ENCODE data around the gene DLL3.
"Not testable (repeated sequence)": the region's sequence is repeated elsewhere in the genome, so short reads cannot be mapped to it uniquely, and the experiment has no call there.

DLL3 gene

DNA sequence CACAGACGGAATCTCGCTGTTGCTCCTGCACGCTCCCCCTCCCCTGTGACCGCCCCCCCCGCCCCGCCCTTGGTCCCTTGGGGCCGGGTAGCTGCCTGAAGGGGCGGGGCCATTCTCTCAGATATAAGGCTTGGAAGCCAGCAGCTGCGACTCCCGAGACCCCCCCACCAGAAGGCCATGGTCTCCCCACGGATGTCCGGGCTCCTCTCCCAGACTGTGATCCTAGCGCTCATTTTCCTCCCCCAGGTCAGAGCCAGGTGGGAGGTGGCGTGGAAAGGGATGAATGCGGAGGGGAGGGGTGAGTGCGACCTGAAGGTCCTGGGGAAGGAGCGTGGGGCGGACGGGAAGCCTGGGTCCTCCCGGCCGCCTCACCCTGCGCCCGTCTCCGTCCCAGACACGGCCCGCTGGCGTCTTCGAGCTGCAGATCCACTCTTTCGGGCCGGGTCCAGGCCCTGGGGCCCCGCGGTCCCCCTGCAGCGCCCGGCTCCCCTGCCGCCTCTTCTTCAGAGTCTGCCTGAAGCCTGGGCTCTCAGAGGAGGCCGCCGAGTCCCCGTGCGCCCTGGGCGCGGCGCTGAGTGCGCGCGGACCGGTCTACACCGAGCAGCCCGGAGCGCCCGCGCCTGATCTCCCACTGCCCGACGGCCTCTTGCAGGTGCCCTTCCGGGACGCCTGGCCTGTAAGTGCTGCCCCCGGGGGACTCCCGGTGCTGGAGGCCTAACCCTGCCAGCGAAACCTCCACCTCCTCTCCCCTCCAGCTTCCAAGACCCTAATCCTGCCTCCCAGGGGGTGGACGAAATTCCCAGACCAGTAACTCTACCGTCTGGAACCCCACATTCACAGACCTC, at the start of gene DLL3:
Gene DLL3 (plus strand): TSS at position 150 of the 845 bp plus-strand sequence. CDS start 28 bp downstream, at position 178.
- DNase-seq, result no peak

GRCh38 chr19:39449116-39449797, 49.5 kb upstream of the DLL3 start:
- no peak for DNase-seq

DNA sequence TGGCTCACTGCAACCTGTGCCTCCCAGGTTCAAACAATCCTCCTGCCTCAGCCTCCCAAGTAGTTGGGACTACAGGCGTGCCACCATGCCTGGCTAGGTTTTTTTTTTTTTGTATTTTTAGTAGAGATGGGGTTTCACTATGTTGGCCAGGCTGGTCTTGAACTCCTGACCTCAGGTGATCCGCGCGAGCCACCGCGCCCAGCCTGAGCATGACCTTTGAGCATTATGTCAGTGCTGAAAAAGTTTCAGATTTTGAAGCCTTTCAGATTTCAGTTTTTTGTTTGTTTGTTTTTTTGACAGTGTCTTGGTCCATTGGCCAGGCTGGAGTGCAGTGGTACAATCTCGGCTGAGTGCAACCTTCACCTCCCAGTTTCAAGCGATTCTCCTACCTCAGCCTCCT, 47.5 kb upstream of the DLL3 start:
- DNase-seq, result not testable (repeated sequence)

GRCh38 chr19:39463403-39463802, 35.3 kb upstream of the DLL3 start:
- DNase-seq, result no peak

DNA sequence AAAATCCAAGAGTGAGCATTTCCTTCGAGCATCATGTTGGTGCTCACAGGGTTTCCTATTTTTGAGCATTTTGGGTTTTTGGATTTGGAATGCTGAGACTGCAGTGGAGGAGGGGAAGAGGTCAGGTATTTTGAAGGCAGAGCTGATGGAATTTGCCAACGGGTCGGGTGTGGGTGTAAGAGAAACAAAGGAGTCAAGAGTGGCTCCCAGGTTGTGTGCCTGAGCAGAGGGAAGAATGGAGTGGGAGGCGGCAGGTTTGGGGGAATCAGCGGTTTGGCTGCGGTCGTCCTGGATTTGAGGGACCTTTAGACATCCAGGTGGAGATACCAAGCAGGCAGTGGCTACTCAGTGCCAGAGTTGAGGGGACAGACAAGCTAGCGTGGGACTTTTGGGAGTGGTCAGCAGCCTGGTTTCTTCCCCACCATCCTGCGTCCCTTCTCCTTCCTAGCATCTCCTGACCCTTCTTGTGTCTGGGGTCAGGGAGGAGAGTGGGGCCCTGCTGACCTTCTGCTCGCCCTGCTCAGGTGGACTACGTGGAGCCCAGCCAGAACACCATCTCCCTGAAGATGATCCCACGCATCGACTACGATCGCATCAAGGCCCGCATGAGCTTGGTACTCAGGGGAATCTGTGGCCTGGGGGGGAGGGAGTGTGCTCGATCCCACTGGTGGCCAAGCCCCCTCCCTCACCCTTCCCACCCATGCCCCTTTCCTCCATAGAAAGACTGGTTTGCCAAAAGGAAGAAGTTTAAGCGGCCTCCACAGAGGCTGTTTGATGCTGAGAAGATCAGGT, 32.6 kb upstream of the DLL3 start:
- no peak for DNase-seq

- no peak for DNase-seq
These were observed 30.8 kb upstream of the DLL3 start for GRCh38 chr19:39467941-39468340.

GRCh38 chr19:39469036-39469435, 29.7 kb upstream of the DLL3 start:
- DNase-seq, result no peak

DNA sequence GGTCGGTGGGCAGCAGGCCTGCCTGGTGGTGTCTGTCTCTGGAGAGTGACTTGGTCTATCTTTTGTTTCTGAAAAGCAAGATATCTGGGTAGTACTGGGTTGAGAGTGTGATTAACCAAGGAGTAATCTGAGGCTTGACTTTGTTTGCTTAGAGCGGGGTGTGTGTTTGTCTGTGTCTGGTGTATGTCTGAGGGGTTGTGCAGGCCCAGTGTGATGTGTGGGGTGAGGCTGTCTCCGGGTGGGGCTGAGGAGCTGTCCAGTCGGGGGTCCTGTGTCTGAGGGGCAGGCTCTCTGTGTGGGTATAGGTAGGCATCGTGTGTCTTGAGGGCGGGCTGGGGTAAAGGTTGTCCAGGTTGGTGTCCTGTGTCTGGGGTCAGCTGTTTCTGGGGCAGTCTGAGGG, 29.2 kb upstream of the DLL3 start:
- no peak for DNase-seq

DNA sequence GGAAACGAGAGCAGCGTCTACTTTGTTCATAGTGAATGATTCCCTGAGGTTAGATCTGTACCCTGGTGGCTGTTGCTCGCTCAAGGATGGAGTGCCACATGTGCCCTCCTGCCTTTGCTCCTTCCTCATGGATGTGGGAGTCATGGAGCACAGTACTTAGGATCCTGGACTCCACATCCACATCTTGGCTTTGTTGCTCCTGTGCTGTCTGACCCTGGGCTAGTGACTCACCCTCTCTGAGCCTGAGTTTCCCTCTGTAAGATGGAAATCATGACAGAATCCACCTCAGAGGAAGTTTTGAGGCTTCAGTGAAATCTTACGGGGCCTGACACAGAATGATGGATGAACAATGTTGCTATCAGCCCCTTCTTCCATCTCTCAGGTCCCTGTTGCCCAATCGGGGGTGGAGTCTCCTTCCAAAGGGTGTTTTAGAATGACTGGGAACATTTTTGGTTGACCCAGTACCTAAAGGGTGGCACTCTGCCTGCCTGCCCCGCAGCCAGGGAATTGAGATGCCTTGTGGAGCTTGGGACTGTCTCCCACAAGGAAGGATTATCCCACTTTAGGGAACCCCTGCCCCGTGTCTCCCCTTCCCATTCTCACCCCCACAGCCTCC, 27.9 kb upstream of the DLL3 start:
- DNase-seq, result no peak

DNA sequence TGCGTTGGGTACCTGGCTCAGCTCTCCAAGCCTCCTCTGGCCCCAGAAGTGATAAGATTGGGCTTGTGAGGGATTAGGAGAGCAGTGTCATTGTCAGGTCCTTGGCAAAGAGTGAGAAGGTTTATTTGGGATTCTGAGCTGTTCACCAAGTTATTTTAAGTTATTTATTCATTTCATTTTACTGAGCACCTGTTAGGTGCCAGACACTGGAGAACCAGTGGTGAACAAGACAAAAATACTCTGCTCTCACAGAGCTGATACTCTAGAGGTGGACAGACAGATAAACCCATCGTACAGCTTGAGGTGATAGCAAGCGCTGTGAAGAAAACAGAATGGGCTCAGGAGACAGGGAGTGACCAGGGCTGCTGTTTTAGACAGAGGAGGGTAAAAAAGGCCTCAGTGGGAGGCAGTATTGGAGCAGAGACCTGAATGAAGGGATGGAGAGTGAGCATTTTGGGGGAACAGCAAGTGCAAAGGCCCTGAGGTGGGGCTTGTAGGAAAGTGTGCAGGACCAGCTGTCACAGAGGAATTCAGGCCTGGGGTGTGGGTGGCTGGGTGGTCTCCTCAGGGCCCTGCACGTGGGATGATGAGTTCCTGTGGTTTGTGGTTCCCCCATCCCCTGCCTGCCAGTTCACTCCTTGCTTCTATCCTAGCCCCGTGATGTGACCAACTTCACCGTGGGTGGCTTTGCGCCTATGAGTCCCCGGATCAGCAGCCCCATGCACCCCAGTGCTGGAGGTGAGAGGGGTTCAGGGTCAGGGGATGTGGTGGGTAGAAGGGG, 26.8 kb upstream of the DLL3 start:
- DNase-seq, result no peak

DNA sequence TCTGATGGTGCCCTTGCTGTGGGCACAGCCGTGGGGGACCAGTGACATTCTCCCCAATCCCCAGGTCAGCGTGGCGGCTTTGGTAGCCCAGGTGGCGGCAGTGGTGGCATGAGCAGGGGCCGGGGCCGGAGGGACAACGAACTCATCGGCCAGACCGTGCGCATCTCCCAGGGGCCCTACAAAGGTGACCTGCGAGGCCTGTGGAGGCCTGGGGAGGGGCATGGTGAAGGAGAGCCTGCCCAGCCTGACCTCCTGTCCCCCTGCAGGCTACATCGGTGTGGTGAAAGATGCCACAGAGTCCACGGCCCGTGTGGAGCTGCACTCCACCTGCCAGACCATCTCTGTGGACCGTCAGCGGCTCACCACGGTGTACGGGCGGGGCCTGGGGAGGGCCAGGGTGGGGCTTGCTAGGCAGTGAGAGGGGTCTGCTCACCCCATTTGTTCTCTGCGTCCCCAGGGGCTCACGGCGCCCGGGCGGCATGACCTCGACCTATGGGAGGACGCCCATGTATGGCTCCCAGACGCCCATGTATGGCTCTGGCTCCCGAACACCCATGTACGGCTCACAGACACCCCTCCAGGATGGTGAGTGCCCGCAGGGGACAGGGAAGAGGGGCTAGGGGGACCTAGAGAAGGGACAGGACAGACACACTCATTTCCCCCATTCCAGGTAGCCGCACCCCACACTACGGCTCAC, 25.9 kb upstream of the DLL3 start:
- no peak for DNase-seq

DNA sequence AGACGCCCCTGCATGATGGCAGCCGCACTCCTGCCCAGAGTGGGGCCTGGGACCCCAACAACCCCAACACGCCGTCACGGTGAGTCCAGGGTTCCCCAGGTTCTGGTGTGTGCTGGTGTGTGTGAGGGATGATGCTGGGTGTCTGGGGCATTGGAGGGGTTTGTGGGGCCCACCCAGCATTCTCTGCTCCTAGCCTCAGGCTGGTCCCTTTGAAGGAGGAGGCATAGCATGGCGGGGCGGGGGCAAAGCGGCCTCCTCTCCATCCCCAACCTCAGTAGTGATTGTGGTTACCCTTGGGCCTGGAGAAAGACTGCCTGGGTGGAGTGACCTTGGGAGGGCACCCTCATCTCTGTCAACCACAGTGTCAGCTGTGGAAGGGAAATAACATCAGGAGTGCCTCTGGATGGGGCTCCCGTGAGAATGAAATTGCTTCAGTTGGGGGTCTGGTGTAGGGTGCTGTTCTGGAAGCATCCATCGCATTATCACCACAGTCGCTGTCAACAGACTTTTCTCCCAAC, 25.2 kb upstream of the DLL3 start:
- DNase-seq, result no peak

- DNase-seq, result peak; percentile 66
These were observed 24.6 kb upstream of the DLL3 start for GRCh38 chr19:39474139-39474620.

GRCh38 chr19:39475748-39476147, 23.0 kb upstream of the DLL3 start:
- DNase-seq, result no peak

DNA sequence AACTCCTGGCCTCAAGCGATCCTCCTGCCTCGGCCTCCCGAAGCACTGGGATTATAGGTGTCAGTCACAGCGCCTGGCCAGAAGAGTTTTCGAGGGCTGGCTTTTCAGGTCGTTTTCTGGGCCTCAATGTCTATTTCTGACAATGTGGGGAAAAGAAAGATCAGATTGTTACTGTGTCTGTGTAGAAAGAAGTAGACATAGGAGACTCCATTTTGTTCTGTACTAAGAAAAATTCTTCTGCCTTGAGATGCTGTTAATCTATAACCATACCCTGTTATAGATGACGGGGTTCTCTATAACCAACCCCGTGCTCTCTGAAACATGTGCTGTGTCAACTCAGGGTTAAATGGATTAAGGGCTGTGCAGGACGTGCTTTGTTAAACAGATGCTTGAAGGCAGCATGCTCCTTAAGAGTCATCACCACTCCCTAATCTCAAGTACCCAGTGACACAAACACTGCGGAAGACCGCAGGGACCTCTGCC, 19.4 kb upstream of the DLL3 start:
- not testable (repeated sequence) for DNase-seq

DNA sequence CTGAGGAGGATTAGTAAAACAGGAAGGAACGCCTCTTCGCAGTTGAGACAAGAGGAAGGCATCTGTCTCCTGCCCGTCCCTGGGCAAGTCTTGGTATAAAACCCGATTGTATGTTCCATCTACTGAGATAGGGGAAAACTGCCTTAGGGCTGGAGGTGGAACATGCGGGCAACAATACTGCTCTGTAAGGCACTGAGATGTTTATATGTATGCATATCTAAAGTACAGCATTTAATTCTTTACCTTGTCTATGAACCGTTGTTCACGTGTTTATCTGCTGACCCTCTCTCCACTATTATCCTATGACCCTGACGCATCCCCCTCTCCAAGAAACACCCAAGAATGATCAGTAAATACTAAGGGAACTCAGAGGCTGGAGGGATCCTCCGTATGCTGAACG, 18.8 kb upstream of the DLL3 start:
- DNase-seq, result peak; percentile 65

DNA sequence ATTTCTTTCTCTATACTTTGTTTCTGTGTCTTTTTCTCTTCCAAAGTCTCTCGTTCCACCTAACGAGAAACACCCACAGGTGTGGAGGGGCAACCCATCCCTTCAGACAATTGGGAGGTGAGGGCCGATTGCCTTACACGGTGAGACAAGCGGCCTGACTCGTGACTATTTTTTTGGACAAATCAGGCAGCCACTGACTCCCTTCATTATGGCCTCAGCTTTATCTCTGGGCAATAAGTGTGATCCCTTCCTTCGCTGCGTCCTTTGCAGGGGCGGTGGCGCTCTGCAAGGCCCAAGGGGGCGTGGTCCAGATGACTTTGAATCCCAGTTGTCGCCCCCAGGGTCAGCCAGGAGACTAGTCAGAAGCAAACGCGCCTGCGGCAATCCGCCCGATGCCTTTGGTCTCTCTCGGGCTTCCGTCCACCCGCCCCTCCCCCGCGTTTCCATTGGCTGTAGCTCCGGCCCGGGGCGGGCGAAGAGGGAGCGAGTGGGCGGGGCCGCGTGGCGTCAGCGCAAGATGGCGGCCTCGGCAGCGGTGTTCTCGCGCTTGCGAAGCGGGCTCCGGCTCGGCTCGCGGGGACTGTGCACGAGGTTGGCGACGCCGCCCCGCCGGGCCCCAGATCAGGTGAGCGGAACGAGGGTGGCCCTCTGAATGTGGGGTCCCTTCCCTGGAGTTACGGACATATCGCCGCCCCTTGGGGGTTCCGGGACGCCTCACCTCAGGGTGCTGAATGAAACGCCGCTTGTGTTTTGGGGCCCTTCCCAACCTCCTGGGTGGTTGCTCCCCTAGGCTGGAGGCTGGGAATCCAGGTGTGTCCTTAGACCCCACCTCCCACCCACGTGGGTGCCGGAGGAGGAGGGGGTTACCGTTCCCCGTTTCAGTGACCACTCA, 18.2 kb upstream of the DLL3 start, which contains the start of gene TIMM50:
Gene TIMM50 (plus strand): TSS at position 502 of the 892 bp plus-strand sequence. CDS start 16 bp downstream, at position 518.
- DNase-seq, result peak; percentile 100

DNA sequence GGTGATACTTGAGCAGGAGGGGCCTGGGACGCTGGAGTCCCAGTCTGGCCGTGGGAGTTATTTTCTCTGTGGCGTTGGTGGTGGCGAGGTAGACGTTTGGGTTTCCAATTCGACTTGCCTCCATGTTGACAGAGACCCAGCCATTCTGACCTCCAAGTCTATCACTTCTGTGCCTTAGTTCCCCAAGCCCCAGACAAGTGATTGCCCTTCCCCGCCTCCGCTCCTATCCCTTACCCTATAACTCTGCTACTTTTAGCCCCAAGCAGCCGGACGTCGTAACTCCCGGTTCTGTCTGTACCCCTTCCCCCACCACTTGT, 17.6 kb upstream of the DLL3 start:
- DNase-seq, result peak; percentile 52

GRCh38 chr19:39481676-39482075, 17.1 kb upstream of the DLL3 start:
- no peak for DNase-seq

DNA sequence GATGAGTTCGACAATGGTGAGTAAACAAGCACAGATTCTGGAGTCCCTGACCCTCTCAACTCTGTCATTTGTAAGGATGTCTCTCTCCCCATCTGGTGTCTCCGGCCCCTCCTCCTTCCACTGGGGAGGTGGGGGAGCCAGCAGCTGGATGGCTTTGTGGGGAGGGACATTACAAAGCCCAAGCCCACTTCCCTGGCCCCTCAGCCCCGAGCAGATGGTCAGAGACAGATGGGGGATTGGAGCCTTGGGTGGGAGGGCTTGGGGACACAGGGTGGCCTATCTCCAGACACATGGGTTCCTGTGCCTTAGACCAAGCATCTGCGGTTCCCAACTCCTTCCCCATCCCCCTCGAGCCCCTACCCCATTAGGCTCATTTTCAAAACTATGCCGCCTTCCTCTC, 15.6 kb upstream of the DLL3 start:
- DNase-seq, result no peak
